ENCODE data around the gene ZNF648.

Gene ZNF648

DNA sequence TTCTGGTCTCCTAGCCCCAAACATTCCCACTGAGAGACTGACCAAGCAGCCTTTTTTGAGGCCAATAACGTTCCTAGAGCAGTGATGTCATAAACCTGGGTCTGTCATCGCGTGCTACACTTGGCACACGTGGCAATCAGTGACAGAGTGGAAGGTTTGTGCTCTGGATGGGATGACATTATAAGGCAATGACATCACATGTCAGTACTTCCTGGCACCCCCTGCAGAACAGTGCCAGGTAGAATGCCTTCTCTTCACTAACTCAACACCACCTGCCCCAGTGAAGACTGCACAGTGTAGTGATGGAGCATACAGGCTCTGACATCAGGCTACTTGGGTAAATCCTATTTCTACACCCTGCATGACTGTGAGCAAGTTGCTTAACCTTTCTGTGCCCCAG, 5.4 kb upstream of the ZNF648 start:
- TF ChIP-seq, protein P1, sequence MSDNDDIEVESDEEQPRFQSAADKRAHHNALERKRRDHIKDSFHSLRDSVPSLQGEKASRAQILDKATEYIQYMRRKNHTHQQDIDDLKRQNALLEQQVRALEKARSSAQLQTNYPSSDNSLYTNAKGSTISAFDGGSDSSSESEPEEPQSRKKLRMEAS (IDR thresholded peaks at IDR 0.05; ENCODE audit: low read depth, low read length), result no peak
- TF ChIP-seq POLR2A (IDR thresholded peaks at IDR 0.05; ENCODE audit: extremely low read depth, insufficient read length), result no peak
- no peak for TF ChIP-seq MYC (IDR thresholded peaks at IDR 0.05; ENCODE audit: low read depth, low read length)
- TF ChIP-seq, protein P2, sequence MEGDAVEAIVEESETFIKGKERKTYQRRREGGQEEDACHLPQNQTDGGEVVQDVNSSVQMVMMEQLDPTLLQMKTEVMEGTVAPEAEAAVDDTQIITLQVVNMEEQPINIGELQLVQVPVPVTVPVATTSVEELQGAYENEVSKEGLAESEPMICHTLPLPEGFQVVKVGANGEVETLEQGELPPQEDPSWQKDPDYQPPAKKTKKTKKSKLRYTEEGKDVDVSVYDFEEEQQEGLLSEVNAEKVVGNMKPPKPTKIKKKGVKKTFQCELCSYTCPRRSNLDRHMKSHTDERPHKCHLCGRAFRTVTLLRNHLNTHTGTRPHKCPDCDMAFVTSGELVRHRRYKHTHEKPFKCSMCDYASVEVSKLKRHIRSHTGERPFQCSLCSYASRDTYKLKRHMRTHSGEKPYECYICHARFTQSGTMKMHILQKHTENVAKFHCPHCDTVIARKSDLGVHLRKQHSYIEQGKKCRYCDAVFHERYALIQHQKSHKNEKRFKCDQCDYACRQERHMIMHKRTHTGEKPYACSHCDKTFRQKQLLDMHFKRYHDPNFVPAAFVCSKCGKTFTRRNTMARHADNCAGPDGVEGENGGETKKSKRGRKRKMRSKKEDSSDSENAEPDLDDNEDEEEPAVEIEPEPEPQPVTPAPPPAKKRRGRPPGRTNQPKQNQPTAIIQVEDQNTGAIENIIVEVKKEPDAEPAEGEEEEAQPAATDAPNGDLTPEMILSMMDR (IDR thresholded peaks at IDR 0.05; ENCODE audit: low read depth, low read length), result no peak
- H3K4me3 ChIP-seq (ENCODE audit: low read depth, low read length), result no peak overlapping the region
- no peak for DNase-seq (ENCODE audit: low read depth)

DNA sequence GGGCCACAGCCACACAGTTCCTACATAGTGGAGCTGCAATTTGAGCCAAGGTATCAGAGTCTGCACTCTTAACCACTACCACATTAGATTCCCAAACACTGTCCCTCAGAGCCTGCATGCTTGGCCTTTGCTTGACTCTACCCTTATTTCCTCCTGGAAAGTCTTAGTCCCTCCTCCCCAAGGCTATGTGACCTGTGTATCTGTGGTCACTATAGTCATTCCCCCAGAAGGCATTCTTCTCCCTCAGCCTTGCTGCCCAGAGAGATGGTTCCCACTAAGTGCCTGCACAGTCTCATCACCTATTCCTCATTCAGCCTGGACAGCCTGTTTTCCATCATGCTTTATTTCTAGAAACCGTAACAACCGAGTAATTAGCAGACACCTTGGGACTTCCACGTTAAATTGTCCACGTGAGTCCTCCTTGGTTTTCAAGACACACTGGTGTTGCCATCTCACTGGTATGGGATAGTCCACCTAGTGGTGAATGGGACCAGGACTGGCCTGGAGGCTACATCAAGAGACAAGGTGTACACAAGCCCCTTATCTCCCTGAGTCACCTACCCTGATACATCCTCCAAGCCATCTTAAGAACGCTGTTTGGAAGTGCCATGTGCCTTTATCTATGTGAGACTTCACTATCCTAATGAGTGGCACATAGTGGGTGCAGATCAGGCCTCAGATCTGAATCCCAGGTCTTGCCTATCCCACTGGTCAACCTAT, 3.8 kb upstream of the ZNF648 start:
- H3K4me3 ChIP-seq (ENCODE audit: low read depth, low read length), result no peak overlapping the region
- DNase-seq (ENCODE audit: low read depth), result no peak
- TF ChIP-seq POLR2A (IDR thresholded peaks at IDR 0.05; ENCODE audit: extremely low read depth, insufficient read length) (no peak), MYC (IDR thresholded peaks at IDR 0.05; ENCODE audit: low read depth, low read length) (no peak)
- TF ChIP-seq, protein P1 (IDR thresholded peaks at IDR 0.05; ENCODE audit: low read depth, low read length), result no peak
- TF ChIP-seq, protein P2 (IDR thresholded peaks at IDR 0.05; ENCODE audit: low read depth, low read length), result no peak

DNA sequence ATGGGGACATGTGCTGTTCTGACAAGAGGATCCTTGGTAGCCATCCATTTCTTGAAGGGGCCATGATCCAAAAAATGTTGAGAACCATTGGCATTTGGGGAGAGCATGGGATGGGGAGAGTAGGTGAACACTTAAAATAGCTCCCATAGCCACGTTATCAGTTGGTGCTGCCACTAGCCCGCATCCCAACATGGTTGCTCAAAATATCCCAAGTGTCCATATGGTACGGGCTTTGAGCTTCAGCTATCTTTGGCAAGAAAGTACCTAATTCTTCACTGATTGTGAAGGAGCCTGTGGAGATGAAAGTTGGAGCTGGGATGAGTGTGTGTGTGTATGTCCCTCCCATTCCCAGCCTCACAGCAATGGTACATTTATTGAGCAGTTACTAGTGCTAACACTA, 3.1 kb upstream of the ZNF648 start:
- no peak overlapping the region for H3K4me3 ChIP-seq (ENCODE audit: low read depth, low read length)
- TF ChIP-seq, protein P2 (IDR thresholded peaks at IDR 0.05; ENCODE audit: low read depth, low read length), result no peak
- TF ChIP-seq, protein P1 (IDR thresholded peaks at IDR 0.05; ENCODE audit: low read depth, low read length), result no peak
- TF ChIP-seq MYC (IDR thresholded peaks at IDR 0.05; ENCODE audit: low read depth, low read length) (no peak), POLR2A (IDR thresholded peaks at IDR 0.05; ENCODE audit: extremely low read depth, insufficient read length) (no peak)
- no peak for DNase-seq (ENCODE audit: low read depth)

DNA sequence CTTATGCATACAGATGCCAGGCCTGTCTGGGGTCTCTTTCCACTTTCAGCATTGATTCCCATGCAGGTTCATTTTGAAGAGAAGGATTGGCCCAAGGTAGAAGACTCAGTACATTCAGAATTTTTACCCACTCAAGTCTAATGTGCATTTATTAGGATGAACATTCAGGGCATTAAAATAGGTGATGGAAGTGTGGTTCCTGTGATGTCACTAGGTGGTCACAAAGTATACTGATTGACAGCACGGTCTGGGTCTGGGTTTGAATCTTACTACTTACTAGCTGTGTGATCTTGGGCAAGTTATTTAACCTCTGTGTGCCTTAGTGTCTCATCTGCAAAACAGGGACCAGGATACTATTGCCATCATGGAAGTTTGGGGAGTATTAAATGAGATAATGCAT, 711 bp upstream of the ZNF648 start:
- DNase-seq (ENCODE audit: low read depth), result no peak
- TF ChIP-seq POLR2A (IDR thresholded peaks at IDR 0.05; ENCODE audit: extremely low read depth, insufficient read length) (no peak), MYC (IDR thresholded peaks at IDR 0.05; ENCODE audit: low read depth, low read length) (no peak)
- TF ChIP-seq, protein P2 (IDR thresholded peaks at IDR 0.05; ENCODE audit: low read depth, low read length), result no peak
- TF ChIP-seq, protein P1 (IDR thresholded peaks at IDR 0.05; ENCODE audit: low read depth, low read length), result no peak
- H3K4me3 ChIP-seq (ENCODE audit: low read depth, low read length), result no peak overlapping the region

DNA sequence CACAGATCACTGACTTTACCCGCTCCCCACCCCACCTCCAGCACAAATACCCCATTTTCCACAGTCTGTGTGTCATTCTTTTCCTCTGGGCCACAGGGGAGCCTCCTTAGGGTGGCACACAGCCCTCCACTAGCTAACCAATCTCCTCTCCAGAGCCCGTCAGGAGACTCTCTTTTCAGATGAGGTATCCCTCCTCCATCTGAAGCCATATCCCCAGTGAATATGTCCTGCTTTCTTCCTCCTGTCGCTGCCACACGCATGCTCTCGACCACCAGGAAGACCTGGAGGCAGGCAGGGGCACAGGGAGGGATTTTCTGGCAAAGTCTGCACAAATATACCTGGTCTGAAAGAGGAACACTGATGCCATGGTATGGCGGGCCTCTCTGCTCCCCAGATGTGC, 635 bp downstream of the ZNF648 start:
- DNase-seq (ENCODE audit: low read depth), result no peak
- TF ChIP-seq, protein P1 (IDR thresholded peaks at IDR 0.05; ENCODE audit: low read depth, low read length), result no peak
- TF ChIP-seq POLR2A (IDR thresholded peaks at IDR 0.05; ENCODE audit: extremely low read depth, insufficient read length), result no peak
- no peak for TF ChIP-seq MYC (IDR thresholded peaks at IDR 0.05; ENCODE audit: low read depth, low read length)
- TF ChIP-seq, protein P2 (IDR thresholded peaks at IDR 0.05; ENCODE audit: low read depth, low read length), result no peak
- H3K4me3 ChIP-seq (ENCODE audit: low read depth, low read length), result no peak overlapping the region

Measured in NB4 (cell line).